Ovary (tissue), 3 donors: ENCODE data around the gene NUDCD3.

Source experiments
- CTCF ChIP-seq, 3 donors: fragments of 450-650 bp in 2 of 3; fragments of 200-600 bp in 1 of 3; IDR thresholded peaks; one replicate each; pipeline versions ENCODE4 v1.5.1 to v1.8.0; 2016 to 2022; ENCODE audit warnings: antibody characterized with exemption in 3 of 3, mild to moderate bottlenecking in 1 of 3
- EP300 ChIP-seq: sonication (generic); formaldehyde crosslinking; IDR thresholded peaks from one replicate; pipeline ENCODE4 v1.6.1; 2017; ENCODE audit warnings: antibody characterized with exemption
- POLR2A ChIP-seq: fragments of 450-650 bp; IDR thresholded peaks from one replicate; pipeline ENCODE4 v1.6.1; 2017; ENCODE audit warnings: antibody characterized with exemption, mild to moderate bottlenecking, moderate library complexity
- donor health status: DM: no; HTN: no; CAD: no.

DNA sequence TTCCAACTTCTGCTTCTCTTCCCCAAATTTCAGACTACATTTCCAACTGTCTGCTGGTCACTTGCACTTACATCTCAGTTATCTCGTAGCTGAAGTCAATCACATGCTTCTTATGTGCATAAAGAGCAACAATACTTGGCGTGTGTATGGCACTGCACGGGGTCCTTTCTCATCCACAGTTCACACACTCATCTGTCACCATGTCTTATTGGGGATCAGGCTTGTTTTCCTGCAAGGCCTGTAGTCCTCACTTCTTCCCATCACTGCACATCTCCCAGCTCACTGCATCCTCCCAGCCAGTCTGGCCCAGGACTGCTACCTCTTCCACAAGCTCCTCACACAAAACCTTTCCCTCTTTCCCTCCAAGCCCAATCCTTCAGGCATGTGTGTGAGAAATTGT is 35.3 kb downstream of the NUDCD3 start:
- TF ChIP-seq POLR2A (no peak), CTCF (IDR thresholded peaks at IDR 0.05) (no peak), EP300 (no peak)
